ENCODE results near the gene PHACTR1.

Gene PHACTR1

GRCh38 chr6:13071550-13072345, 355.2 kb downstream of the PHACTR1 start:
- H3K27me3 ChIP-seq (ENCODE audit: insufficient read depth, poor library complexity, severe bottlenecking): no peaks in the 10 kb centered on the region
- TF ChIP-seq REST (IDR thresholded peaks at IDR 0.05; ENCODE audit: insufficient replicate concordance, low read depth) (no peak), CTCF (IDR thresholded peaks at IDR 0.05; ENCODE audit: insufficient read depth, low read length) (no peak), POLR2AphosphoS5 (IDR thresholded peaks at IDR 0.05; ENCODE audit: low read depth) (no peak), GABPA (IDR thresholded peaks at IDR 0.05; ENCODE audit: low read depth) (no peak), SPI1 (IDR thresholded peaks at IDR 0.05; ENCODE audit: borderline replicate concordance, low read depth) (no peak)
- DNase-seq (ENCODE audit: low read depth in 1 of 2, low spot score in 1 of 2): no peak
- H3K27ac ChIP-seq (replicated peaks): no peak overlapping the region
- no peak overlapping the region for H3K4me3 ChIP-seq (replicated peaks; ENCODE audit: insufficient read depth, low read length)

- H3K4me3 ChIP-seq (replicated peaks; ENCODE audit: insufficient read depth, low read length): no peak overlapping the region
- TF ChIP-seq CTCF (IDR thresholded peaks at IDR 0.05; ENCODE audit: insufficient read depth, low read length) (no peak), REST (IDR thresholded peaks at IDR 0.05; ENCODE audit: insufficient replicate concordance, low read depth) (no peak), SPI1 (IDR thresholded peaks at IDR 0.05; ENCODE audit: borderline replicate concordance, low read depth) (no peak), POLR2AphosphoS5 (IDR thresholded peaks at IDR 0.05; ENCODE audit: low read depth) (no peak), GABPA (IDR thresholded peaks at IDR 0.05; ENCODE audit: low read depth) (no peak)
- no peaks in the 10 kb centered on the region for H3K27me3 ChIP-seq (ENCODE audit: insufficient read depth, poor library complexity, severe bottlenecking)
- no peak overlapping the region for H3K27ac ChIP-seq (replicated peaks)
- no peak for DNase-seq (ENCODE audit: low read depth in 1 of 2, low spot score in 1 of 2)
Measured at GRCh38 chr6:13072686-13073347, 356.2 kb downstream of the PHACTR1 start.

- TF ChIP-seq GABPA (IDR thresholded peaks at IDR 0.05; ENCODE audit: low read depth) (no peak), SPI1 (IDR thresholded peaks at IDR 0.05; ENCODE audit: borderline replicate concordance, low read depth) (no peak), REST (IDR thresholded peaks at IDR 0.05; ENCODE audit: insufficient replicate concordance, low read depth) (no peak), CTCF (IDR thresholded peaks at IDR 0.05; ENCODE audit: insufficient read depth, low read length) (no peak), POLR2AphosphoS5 (IDR thresholded peaks at IDR 0.05; ENCODE audit: low read depth) (no peak)
- Histone ChIP-seq H3K27me3 (ENCODE audit: insufficient read depth, poor library complexity, severe bottlenecking) (no peaks in the 10 kb centered on the region), H3K27ac (replicated peaks) (no peak overlapping the region), H3K4me3 (replicated peaks; ENCODE audit: insufficient read depth, low read length) (no peak overlapping the region)
- no peak for DNase-seq (ENCODE audit: low read depth in 1 of 2, low spot score in 1 of 2)
Measured at GRCh38 chr6:13074415-13075140, 358.0 kb downstream of the PHACTR1 start.
